ENCODE results near the gene ADAMTS6. TPM values are rescaled to one million over a fixed set of nuclear protein-coding genes. Genes with fewer than 3 reads are reported as not detected.

ADAMTS6 gene
- total RNA-seq, 4 donors from 2014 or later = 1.9 to 20.2 (median 3.5) TPM

- no peak for TF ChIP-seq CTCF (IDR thresholded peaks at IDR 0.05; ENCODE audit: low read depth)
These were observed 376.4 kb downstream of the ADAMTS6 start for GRCh38 chr5:65105301-65105700.

- no peak for TF ChIP-seq CTCF (IDR thresholded peaks at IDR 0.05; ENCODE audit: low read depth)
These were observed 376.9 kb downstream of the ADAMTS6 start for GRCh38 chr5:65104831-65105230.

GRCh38 chr5:65103756-65104440 is 377.8 kb downstream of the ADAMTS6 start:
- no peak for TF ChIP-seq CTCF (IDR thresholded peaks at IDR 0.05; ENCODE audit: low read depth)

GRCh38 chr5:65102976-65103711 is 378.6 kb downstream of the ADAMTS6 start:
- no peak for TF ChIP-seq CTCF (IDR thresholded peaks at IDR 0.05; ENCODE audit: low read depth)

GRCh38 chr5:65102371-65102975 is 379.2 kb downstream of the ADAMTS6 start:
- no peak for TF ChIP-seq CTCF (IDR thresholded peaks at IDR 0.05; ENCODE audit: low read depth)

GRCh38 chr5:65101632-65102100 is 380.1 kb downstream of the ADAMTS6 start:
- no peak for TF ChIP-seq CTCF (IDR thresholded peaks at IDR 0.05; ENCODE audit: low read depth)

Data from subcutaneous adipose tissue (tissue), 4 donors.